Measurements from ENCODE around the gene ZNG1A.
"Not testable (repeated sequence)": the region's sequence is repeated elsewhere in the genome, so short reads cannot be mapped to it uniquely, and the experiment has no call there.

ZNG1A gene

DNA sequence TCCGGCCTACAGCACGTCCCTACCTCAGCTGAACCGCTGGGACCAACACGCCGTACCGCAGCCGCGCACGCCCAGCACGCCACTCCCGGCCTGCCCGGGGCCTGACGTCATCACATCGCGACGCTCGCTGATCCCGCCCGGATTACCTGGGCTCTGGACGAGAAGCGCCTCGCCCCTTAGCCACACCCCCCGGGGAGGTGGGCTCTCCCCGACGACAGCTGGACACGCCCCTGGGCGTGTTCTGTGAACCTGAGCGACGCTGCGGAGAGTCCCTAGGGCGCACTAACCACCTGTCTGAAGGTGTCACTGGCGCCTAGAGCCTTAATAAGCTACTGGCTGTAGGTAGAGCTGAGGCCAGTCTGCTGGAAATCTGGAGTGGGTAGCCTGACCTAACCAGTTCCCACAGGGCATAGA lies at the start of gene ZNG1A:
TSS of gene ZNG1A (minus strand) at position 87 of the 414 bp plus-strand sequence. CDS start 87 bp downstream, outside the sequence.
- DNase-seq (ENCODE audit: insufficient read length, low spot score); FAIRE-seq: not testable (repeated sequence)

DNA sequence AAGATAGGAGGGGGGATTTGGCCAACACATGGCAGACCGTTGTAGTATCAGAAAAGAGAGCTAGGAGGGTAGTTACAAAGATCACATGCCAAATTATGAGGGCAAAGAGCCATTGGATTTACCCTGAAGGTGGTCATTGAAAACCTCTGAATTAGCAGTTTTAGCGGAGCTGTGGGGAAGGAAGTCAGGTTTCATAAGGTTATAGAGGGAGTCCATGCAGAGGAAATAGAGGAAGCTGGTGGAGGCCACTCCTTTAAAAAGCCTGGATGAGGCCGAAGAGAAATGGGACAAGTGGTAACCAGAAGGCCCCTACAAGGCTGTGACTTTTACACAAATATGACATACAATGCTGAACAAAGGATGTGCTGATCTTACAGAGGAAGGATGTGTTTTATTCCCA lies 49.0 kb upstream of the ZNG1A start:
- no peak for DNase-seq (ENCODE audit: insufficient read length, low spot score)
- FAIRE-seq: no peak
- no peak for TF ChIP-seq CTCF (IDR thresholded peaks at IDR 0.05; ENCODE audit: insufficient read depth, missing control alignments)

DNA sequence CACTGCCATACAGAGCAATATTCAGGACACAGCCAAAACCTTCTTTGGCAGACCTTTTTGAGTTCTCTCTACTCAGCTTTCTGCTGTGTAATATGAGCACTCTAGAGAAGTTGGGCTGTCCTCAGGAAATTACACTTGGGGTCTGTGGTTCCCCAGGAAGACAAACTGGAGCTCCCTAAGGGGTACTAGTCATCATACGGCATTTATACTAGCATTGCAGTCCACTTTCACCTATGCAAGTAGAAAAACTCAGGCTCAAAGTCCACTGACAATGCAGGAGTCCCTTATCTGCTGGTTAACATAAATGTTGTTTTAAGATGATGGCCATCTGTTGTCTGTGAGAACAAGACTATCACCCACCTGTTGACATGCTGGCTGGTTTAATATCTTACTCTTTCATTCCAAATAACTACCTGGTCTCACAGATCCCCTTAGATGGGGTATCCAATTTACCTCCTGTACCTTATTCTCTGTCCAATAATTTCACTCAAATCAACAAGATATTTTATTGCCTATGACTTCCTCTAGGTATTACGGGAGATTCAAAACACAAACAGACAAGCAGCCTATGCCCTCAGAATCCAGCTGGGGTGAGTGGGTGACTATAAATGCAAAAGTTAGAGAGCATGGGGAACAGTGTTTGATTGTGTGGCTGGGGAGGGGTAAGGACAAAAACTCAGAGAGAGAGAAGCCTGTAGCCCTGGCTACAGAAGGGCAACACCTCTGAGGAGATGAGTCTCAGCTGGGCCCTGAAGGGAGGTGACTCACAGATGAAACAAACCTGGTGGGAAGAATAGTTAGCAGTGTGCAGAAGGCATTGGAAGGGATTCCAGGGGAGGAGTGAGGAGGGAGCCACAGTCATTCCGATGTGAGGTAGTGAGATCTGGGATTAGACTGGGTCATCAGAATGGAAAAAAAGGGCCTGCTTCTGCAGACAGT lies 46.0 kb upstream of the ZNG1A start:
- no peak for DNase-seq (ENCODE audit: insufficient read length, low spot score)
- peak; percentile 88 for FAIRE-seq
- no peak for TF ChIP-seq CTCF (IDR thresholded peaks at IDR 0.05; ENCODE audit: insufficient read depth, missing control alignments)

- no peak for TF ChIP-seq CTCF (IDR thresholded peaks at IDR 0.05; ENCODE audit: insufficient read depth, missing control alignments)
- DNase-seq (ENCODE audit: insufficient read length, low spot score): no peak
- FAIRE-seq: peak; percentile 85
Measured at GRCh38 chr9:224026-224425, 45.2 kb upstream of the ZNG1A start.

DNA sequence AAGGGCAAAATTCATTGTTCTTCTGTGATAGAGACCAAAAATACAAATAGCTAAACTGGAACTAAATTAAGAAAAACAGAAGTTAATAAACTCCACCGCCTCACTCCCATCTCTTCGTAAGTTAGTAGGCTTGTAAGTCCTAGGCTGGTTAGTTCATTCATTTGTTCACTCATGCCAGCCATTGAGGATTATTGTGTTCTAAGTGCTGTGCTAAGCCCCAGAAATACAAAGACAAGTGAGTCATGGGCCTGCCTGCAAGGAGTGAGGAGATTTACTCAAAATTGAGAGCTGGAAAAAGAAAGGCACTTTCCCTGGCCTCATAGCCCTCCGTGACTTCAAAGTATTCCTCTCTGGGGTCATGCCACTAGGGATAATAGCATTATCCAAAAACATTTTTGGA lies 44.3 kb upstream of the ZNG1A start:
- TF ChIP-seq CTCF (IDR thresholded peaks at IDR 0.05; ENCODE audit: insufficient read depth, missing control alignments): no peak
- FAIRE-seq: no peak
- no peak for DNase-seq (ENCODE audit: insufficient read length, low spot score)

- FAIRE-seq: peak; percentile 70
- TF ChIP-seq CTCF (IDR thresholded peaks at IDR 0.05; ENCODE audit: insufficient read depth, missing control alignments): no peak
- no peak for DNase-seq (ENCODE audit: insufficient read length, low spot score)
Measured at GRCh38 chr9:221989-222776, 43.3 kb upstream of the ZNG1A start.

- FAIRE-seq: no peak
- no peak for TF ChIP-seq CTCF (IDR thresholded peaks at IDR 0.05; ENCODE audit: insufficient read depth, missing control alignments)
- DNase-seq (ENCODE audit: insufficient read length, low spot score): no peak
Measured at GRCh38 chr9:219670-220365, 41.0 kb upstream of the ZNG1A start.

- not testable (repeated sequence) for FAIRE-seq; DNase-seq (ENCODE audit: insufficient read length, low spot score)
Measured at GRCh38 chr9:219036-219435, 40.2 kb upstream of the ZNG1A start.
